H9 (cell line): ENCODE data around the gene PHTF2. TPM values are rescaled to one million over a fixed set of nuclear protein-coding genes. Genes with fewer than 3 reads are reported as not detected.

Source experiments
- DNase-seq: peaks from one replicate; pipeline ENCODE4 v3.0.0-alpha.2; 2017
- H2AFZ ChIP-seq: one replicate; pipeline ENCODE4 v1.6.1; 2013; ENCODE audit warnings: mild to moderate bottlenecking, low read length, control low read depth, moderate library complexity
- H2AK5ac ChIP-seq: 2 replicates; pipeline ENCODE4 v1.6.1; 2013; ENCODE audit warnings: low read length, control low read depth, mixed read lengths; ENCODE audit not compliant: insufficient read length
- H2BK120ac ChIP-seq: one replicate; pipeline ENCODE4 v1.6.1; 2013; ENCODE audit warnings: low read depth, mild to moderate bottlenecking, low read length, control low read depth, inconsistent platforms; ENCODE audit not compliant: poor library complexity, severe bottlenecking
- H2BK12ac ChIP-seq: 2 replicates; pipeline ENCODE4 v1.6.1; 2013; ENCODE audit warnings: low read length, control low read depth, mixed read lengths, low read depth; ENCODE audit not compliant: insufficient read length
- H2BK15ac ChIP-seq: 2 replicates; pipeline ENCODE4 v1.6.1; 2013; ENCODE audit warnings: low read depth, low read length, control low read depth
- H2BK20ac ChIP-seq: one replicate; pipeline ENCODE4 v1.6.1; 2013; ENCODE audit warnings: low read depth, mild to moderate bottlenecking, low read length, control low read depth, inconsistent platforms; ENCODE audit not compliant: poor library complexity, severe bottlenecking
- H2BK5ac ChIP-seq: 2 replicates; pipeline ENCODE4 v1.6.1; 2013; ENCODE audit warnings: low read length, control low read depth, mixed read lengths; ENCODE audit not compliant: insufficient read length
- H3K14ac ChIP-seq: 2 replicates; pipeline ENCODE4 v1.6.1; 2013; ENCODE audit warnings: low read length, control low read depth; ENCODE audit not compliant: insufficient read depth
- H3K18ac ChIP-seq: 2 replicates; pipeline ENCODE4 v1.6.1; 2013; ENCODE audit warnings: low read depth, mild to moderate bottlenecking, mixed read lengths, low read length, control low read depth; ENCODE audit not compliant: insufficient read length
- H3K23ac ChIP-seq: 2 replicates; pipeline ENCODE4 v1.6.1; 2013; ENCODE audit warnings: low read length, control low read depth, mixed read lengths, low read depth; ENCODE audit not compliant: insufficient read length
- H3K23me2 ChIP-seq: 2 replicates; pipeline ENCODE4 v1.6.1; 2013; ENCODE audit warnings: low read depth, mild to moderate bottlenecking, mixed read lengths, low read length, control low read depth; ENCODE audit not compliant: insufficient read length, poor library complexity, severe bottlenecking
- H3K27ac ChIP-seq: 2 replicates; pipeline ENCODE4 v1.5.1; 2013; ENCODE audit warnings: low read length, control low read depth, mixed read lengths, low read depth; ENCODE audit not compliant: insufficient read length
- H3K27me3 ChIP-seq: 2 replicates; pipeline ENCODE4 v1.6.1; 2013; ENCODE audit warnings: low read length, control low read depth, inconsistent platforms; ENCODE audit not compliant: insufficient read depth
- H3K4ac ChIP-seq: 2 replicates; pipeline ENCODE4 v1.6.1; 2013; ENCODE audit warnings: low read depth, mild to moderate bottlenecking, control low read depth, inconsistent platforms, low read length, moderate library complexity
- H3K4me1 ChIP-seq: 2 replicates; pipeline ENCODE4 v1.6.1; 2013; ENCODE audit warnings: low read length, control low read depth, inconsistent platforms; ENCODE audit not compliant: insufficient read depth
- H3K4me2 ChIP-seq: 2 replicates; pipeline ENCODE4 v1.6.1; 2013; ENCODE audit warnings: low read length, control low read depth, mixed read lengths; ENCODE audit not compliant: insufficient read length, insufficient read depth
- H3K56ac ChIP-seq: 2 replicates; pipeline ENCODE4 v1.6.1; 2013; ENCODE audit warnings: low read depth, mild to moderate bottlenecking, mixed read lengths, low read length, control low read depth; ENCODE audit not compliant: insufficient read length
- H3K79me1 ChIP-seq: 2 replicates; pipeline ENCODE4 v1.6.1; 2013; ENCODE audit warnings: low read depth, mild to moderate bottlenecking, moderate library complexity, low read length, control low read depth, inconsistent platforms; ENCODE audit not compliant: insufficient read depth, poor library complexity, severe bottlenecking
- H3K79me2 ChIP-seq: 2 replicates; pipeline ENCODE4 v1.6.1; 2013; ENCODE audit warnings: low read length, control low read depth, inconsistent platforms; ENCODE audit not compliant: insufficient read depth
- H3K9ac ChIP-seq: 2 replicates; pipeline ENCODE4 v1.6.1; 2013; ENCODE audit warnings: low read length, control low read depth, mixed read lengths; ENCODE audit not compliant: insufficient read length; ENCODE audit errors: extremely low read depth
- H3K9me3 ChIP-seq: one replicate; pipeline ENCODE4 v1.6.1; 2013; ENCODE audit warnings: low read depth, low read length, inconsistent platforms; ENCODE audit not compliant: control insufficient read depth
- H3T11ph ChIP-seq: one replicate; pipeline ENCODE4 v1.6.1; 2013; ENCODE audit warnings: mild to moderate bottlenecking, low read length, control low read depth, inconsistent platforms
- H4K20me1 ChIP-seq: one replicate; pipeline ENCODE4 v1.6.1; 2013; ENCODE audit not compliant: control insufficient read depth, insufficient read length, insufficient read depth
- H4K5ac ChIP-seq: 2 replicates; pipeline ENCODE4 v1.6.1; 2013; ENCODE audit warnings: low read depth, mild to moderate bottlenecking, mixed read lengths, low read length, control low read depth; ENCODE audit not compliant: insufficient read length
- H4K8ac ChIP-seq: replicated peaks from 2 replicates; pipeline ENCODE4 v1.6.1; 2013; ENCODE audit warnings: low read length, control low read depth, mixed read lengths, low read depth; ENCODE audit not compliant: insufficient read length
- H4K91ac ChIP-seq: 2 replicates; pipeline ENCODE4 v1.6.1; 2013; ENCODE audit warnings: low read depth, mild to moderate bottlenecking, moderate library complexity, mixed read lengths, low read length, control low read depth; ENCODE audit not compliant: insufficient read length
- H3K27ac Mint-ChIP-seq, 3 experiments: 2 replicates in 2 of 3; 3 replicates in 1 of 3; pipeline ENCODE4 v1.8.0; 2020 to 2021; ENCODE audit warnings: mixed read lengths in 3 of 3, mild to moderate bottlenecking in 1 of 3, moderate library complexity in 1 of 3
- H3K27me3 Mint-ChIP-seq: 2 replicates; pipeline ENCODE4 v1.8.0; 2021; ENCODE audit warnings: low read depth, mild to moderate bottlenecking, moderate library complexity, mixed read lengths
- H3K36me3 Mint-ChIP-seq, 3 experiments: 2 replicates in 2 of 3; 3 replicates in 1 of 3; pipeline ENCODE4 v1.8.0; 2020 to 2021; ENCODE audit warnings: low read depth in 3 of 3, mixed read lengths in 3 of 3; ENCODE audit not compliant: insufficient read depth in 1 of 3
- H3K4me1 Mint-ChIP-seq, 2 experiments: 2 replicates each; pipeline ENCODE4 v1.8.0; 2020; ENCODE audit warnings: mixed read lengths in 2 of 2
- H3K4me3 Mint-ChIP-seq, 2 experiments: 2 replicates in 1 of 2; 3 replicates in 1 of 2; pipeline ENCODE4 v1.8.0; 2020 to 2021; ENCODE audit warnings: mild to moderate bottlenecking in 2 of 2, mixed read lengths in 2 of 2, moderate library complexity in 1 of 2
- H3K9me3 Mint-ChIP-seq, 2 experiments: 2 replicates in 1 of 2; 3 replicates in 1 of 2; pipeline ENCODE4 v1.8.0; 2020; ENCODE audit warnings: mild to moderate bottlenecking in 2 of 2, mixed read lengths in 2 of 2, moderate library complexity in 1 of 2
- CTCF ChIP-seq: fragments of 200-600 bp; sonication (generic); conservative IDR thresholded peaks from 3 replicates; pipeline ENCODE4 v1.8.0; 2021; ENCODE audit warnings: antibody characterized with exemption, mild to moderate bottlenecking
- WGBS: extraction: QIAGEN DNeasy Blood & Tissue Kit; methylation state at CpG from one replicate; pipeline ENCODE4 v1.1.7; 2013; ENCODE audit warnings: missing lambda C conversion rate, low lambda C conversion rate, mixed read lengths; ENCODE audit not compliant: insufficient read length; ENCODE audit errors: extremely low coverage; 5-methylcytosine and 5-hydroxymethylcytosine counted together
- total RNA-seq: library from RNA; stranded (reverse); gene quantifications from 2 replicates; pipeline ENCODE4 v1.2.1, GENCODE V29; 2021

The PHTF2 gene
- total RNA-seq, 1 experiment from 2014 or later, result 16.2 TPM

GRCh38 chr7:77800158-77800557, 1.6 kb downstream of the PHTF2 start:
- Histone ChIP-seq H2BK12ac (no peak overlapping the region), H3K4ac (no peak overlapping the region), H2BK120ac (no peak overlapping the region), H3K14ac (no peak overlapping the region), H4K5ac (no peak overlapping the region), H3K27ac (no peak overlapping the region), H3T11ph (no peak overlapping the region), H2BK15ac (no peak overlapping the region), H2BK20ac (no peak overlapping the region), H3K18ac (no peak overlapping the region), H3K79me2 (peaks cover 7% of the 10 kb centered on the region; the same call in 1 of the 2 replicates), H4K8ac (no peak overlapping the region), H3K23ac (no peak overlapping the region), H3K27me3 (no peaks in the 10 kb centered on the region), H2AK5ac (no peak overlapping the region), H4K20me1 (no peaks in the 10 kb centered on the region), H3K9ac (no peak overlapping the region), H2BK5ac (no peak overlapping the region), H2AFZ (no peak overlapping the region), H3K79me1 (no peaks in the 10 kb centered on the region), H3K23me2 (peaks cover 5% of the 10 kb centered on the region), H3K4me2 (no peak overlapping the region), H3K4me1 (no peaks in the 10 kb centered on the region), H3K56ac (no peak overlapping the region), H3K9me3 (no peaks in the 10 kb centered on the region), H4K91ac (no peak overlapping the region)
- H3K27me3 Mint-ChIP-seq, result no peaks in the 10 kb centered on the region
- H3K36me3 Mint-ChIP-seq, result peaks cover 0 to 5% (median 0%) of the 10 kb centered on the region in 3 experiments; a peak in 2 of 7 replicates
- TF ChIP-seq CTCF, result no peak
- no peak overlapping the region for H3K27ac Mint-ChIP-seq
- WGBS, result no CpG with 5 or more reads among the region's 4 CpGs
- DNase-seq, result no peak
- H3K4me1 Mint-ChIP-seq, result peaks cover 21 to 26% of the 10 kb centered on the region in 2 experiments
- peak overlapping the region; percentile 93 to 95 for H3K4me3 Mint-ChIP-seq
- no peaks in the 10 kb centered on the region for H3K9me3 Mint-ChIP-seq
